Esophagus squamous epithelium (tissue), 5 donors: ENCODE data around the gene SCARF1. TPM values are rescaled to one million over a fixed set of nuclear protein-coding genes. Genes with fewer than 3 reads are reported as not detected.

Experiments used
- DNase-seq: peaks from one replicate; lab custom pipeline; 2025; lab: John Stamatoyannopoulos, UW
- H3K27ac ChIP-seq, 4 donors: fragments of 200-600 bp; sonication (generic); one replicate each; pipeline ENCODE4 v1.5.1; 2016 to 2019; ENCODE audit warnings: mild to moderate bottlenecking in 1 of 4
- H3K27me3 ChIP-seq, 4 donors: fragments of 200-600 bp; sonication (generic); 1 replicate in 3 of 4; 2 replicates in 1 of 4; pipeline versions ENCODE4 v1.5.1 to v1.6.0; 2017 to 2021; ENCODE audit warnings: antibody characterized with exemption in 1 of 4
- H3K36me3 ChIP-seq, 3 donors: fragments of 200-600 bp; sonication (generic); one replicate each; pipeline ENCODE4 v1.5.1; 2016 to 2019
- H3K4me1 ChIP-seq, 3 donors: fragments of 200-600 bp; sonication (generic); one replicate each; pipeline ENCODE4 v1.5.1; 2017 to 2019
- H3K4me3 ChIP-seq, 4 donors: fragments of 200-600 bp; sonication (generic); 1 replicate in 3 of 4; 2 replicates in 1 of 4; pipeline ENCODE4 v1.5.1; 2016 to 2019; ENCODE audit warnings: mild to moderate bottlenecking in 2 of 4, moderate library complexity in 1 of 4
- H3K9me3 ChIP-seq, 3 donors: fragments of 200-600 bp; sonication (generic); one replicate each; pipeline ENCODE4 v1.5.1; 2016 to 2019
- CTCF ChIP-seq, 6 experiments: fragments of 450-650 bp in 4 of 6; fragments of 200-600 bp in 2 of 6; sonication (generic) in 2 of 6; IDR thresholded peaks; one replicate each; pipeline ENCODE4 v1.5.1; 2016 to 2019; ENCODE audit warnings: antibody characterized with exemption in 6 of 6, mild to moderate bottlenecking in 4 of 6, moderate library complexity in 4 of 6
- POLR2A ChIP-seq, 4 donors: fragments of 450-650 bp; IDR thresholded peaks; one replicate each; pipeline ENCODE4 v1.6.1; 2017; ENCODE audit warnings: antibody characterized with exemption in 4 of 4, mild to moderate bottlenecking in 4 of 4, moderate library complexity in 3 of 4
- WGBS, 2 donors: methylation state at CpG; one replicate each; pipeline ENCODE4 v1.1.5; 2018; 5-methylcytosine and 5-hydroxymethylcytosine counted together
- intact Hi-C: fragments of 100-400 bp; cut with DNase I; formaldehyde crosslinking; loops from one replicate; pipeline ENCODE4 v1.15.0; 2022
- total RNA-seq, 4 donors: library from RNA; depleted of rRNA; stranded (reverse); fragments of >200 nt; gene quantifications; one replicate each; pipeline ENCODE4 v1.1.0, GENCODE V29; 2016
- donor health status: DM: yes; HTN: yes; CAD: no.

The SCARF1 gene
- total RNA-seq, 4 donors from 2014 or later: 2.0 to 5.7 (median 3.3) TPM

- no peak for DNase-seq
- TF ChIP-seq CTCF (IDR thresholded peaks at IDR 0.05) (no peak), POLR2A (IDR thresholded peaks at IDR 0.05) (no peak)
- Histone ChIP-seq H3K4me3 (no peak overlapping the region), H3K27ac (no peak overlapping the region), H3K27me3 (no peaks in the 10 kb centered on the region), H3K4me1 (peaks cover 10 to 37% (median 13%) of the 10 kb centered on the region in 3 donors), H3K9me3 (no peaks in the 10 kb centered on the region), H3K36me3 (peaks cover 0 to 24% (median 15%) of the 10 kb centered on the region in 3 donors)
- WGBS, 2 donors: 41 to 47% methylated on average over 7 of the region's 7 CpGs
- intact Hi-C loops: no loop called here
Observed at GRCh38 chr17:1686086-1686485, 40.6 kb upstream of the SCARF1 start.

GRCh38 chr17:1684378-1685189 is 39.1 kb upstream of the SCARF1 start, which contains the start of gene PRPF8:
TSS of gene PRPF8 (minus strand) at chr17:1684867. CDS start at chr17:1684571, 296 bp downstream.
- intact Hi-C loops: no loop called here
- peaks cover 10 to 37% (median 13%) of the 10 kb centered on the region in 3 donors for H3K4me1 ChIP-seq
- peak; percentile 91 for DNase-seq
- 0 to 1% methylated on average over 6 to 52 of the region's 72 CpGs for WGBS, 2 donors
- H3K36me3 ChIP-seq: peaks cover 0 to 39% (median 30%) of the 10 kb centered on the region in 3 donors
- peak in 3 of 6 experiments; percentile 8 to 16 (median 15) for TF ChIP-seq CTCF (IDR thresholded peaks at IDR 0.05)
- peak in 3 of 4 donors; percentile 91 to 96 (median 94) for TF ChIP-seq POLR2A (IDR thresholded peaks at IDR 0.05)
- no peaks in the 10 kb centered on the region for H3K27me3 ChIP-seq
- no peaks in the 10 kb centered on the region for H3K9me3 ChIP-seq
- H3K4me3 ChIP-seq: peak within 1 kb of the TSS; percentile 69 to 92 (median 82)
- peak within 1 kb of the TSS; percentile 93 to 97 (median 95) for H3K27ac ChIP-seq

DNA sequence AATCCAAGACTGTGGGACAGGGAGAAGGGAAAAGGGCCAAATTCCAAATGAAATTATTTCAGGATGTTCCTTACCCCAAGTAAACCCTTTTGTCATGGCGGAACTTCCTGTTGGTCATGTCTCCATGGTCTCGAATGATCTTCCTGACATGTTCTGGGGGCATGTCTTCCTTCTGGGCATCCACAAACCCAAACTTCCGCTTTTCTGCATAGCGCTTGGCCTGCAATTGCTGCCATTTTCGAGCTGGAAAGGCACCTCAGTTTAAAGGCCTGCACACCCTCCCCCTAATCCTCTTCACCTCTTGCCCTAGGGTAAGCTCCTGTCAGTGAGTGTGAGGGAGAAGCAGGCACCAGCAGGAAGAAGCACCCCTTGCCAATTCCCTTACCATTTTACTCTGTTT is 37.9 kb upstream of the SCARF1 start:
- Histone ChIP-seq H3K36me3 (peaks cover 11 to 50% (median 41%) of the 10 kb centered on the region in 3 donors), H3K27ac (peak overlapping the region in 3 of 4 donors; percentile 93 to 97 (median 94)), H3K9me3 (no peaks in the 10 kb centered on the region), H3K4me3 (peak overlapping the region; percentile 69 to 92 (median 82)), H3K4me1 (peaks cover 10 to 37% (median 13%) of the 10 kb centered on the region in 3 donors), H3K27me3 (no peaks in the 10 kb centered on the region)
- intact Hi-C loops: no loop called here
- DNase-seq: no peak
- TF ChIP-seq CTCF (IDR thresholded peaks at IDR 0.05): no peak
- TF ChIP-seq POLR2A (IDR thresholded peaks at IDR 0.05): no peak
- 50 to 64% methylated on average over 4 to 5 of the region's 5 CpGs for WGBS, 2 donors

GRCh38 chr17:1676401-1676800 is 30.9 kb upstream of the SCARF1 start:
- intact Hi-C loops: no loop called here
- Histone ChIP-seq H3K36me3 (peaks cover 67 to 100% (median 98%) of the 10 kb centered on the region in 3 donors), H3K4me1 (no peaks in the 10 kb centered on the region), H3K27ac (no peak overlapping the region), H3K27me3 (no peaks in the 10 kb centered on the region), H3K4me3 (no peak overlapping the region), H3K9me3 (no peaks in the 10 kb centered on the region)
- 95% methylated on average over 8 to 9 of the region's 13 CpGs for WGBS, 2 donors
- TF ChIP-seq CTCF (IDR thresholded peaks at IDR 0.05): no peak
- TF ChIP-seq POLR2A (IDR thresholded peaks at IDR 0.05): no peak
- no peak for DNase-seq
